GM21529 (cell line): Measurements from ENCODE around the gene HPGDS.
"Not testable (repeated sequence)": the region's sequence is repeated elsewhere in the genome, so short reads cannot be mapped to it uniquely, and the experiment has no call there.

Source experiments
- ATAC-seq: cut with Tn5 transposase; IDR thresholded peaks from one replicate; pipeline ENCODE4 v1.9.1; 2021; ENCODE audit not compliant: unreplicated experiment

HPGDS gene

DNA sequence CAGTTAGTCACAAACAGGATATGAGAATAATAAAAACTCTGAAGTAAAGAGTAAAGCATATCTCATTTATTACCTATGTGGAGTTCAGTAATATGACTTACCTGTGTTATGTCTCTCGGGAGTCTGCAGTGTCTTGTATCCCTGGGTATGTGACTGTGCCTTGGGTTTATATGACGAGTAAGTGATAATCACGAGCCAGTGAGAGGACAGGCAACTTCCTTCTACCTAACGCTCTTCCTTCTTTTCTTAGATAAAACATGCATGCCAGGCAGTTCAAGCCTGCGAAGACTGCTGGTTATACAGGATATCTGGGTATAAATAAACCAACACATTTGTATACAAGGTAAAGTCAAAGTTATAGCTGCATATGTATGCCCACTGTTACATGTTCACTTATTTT is at the start of gene HPGDS:
HPGDS (minus strand) TSS at position 143 of the 400 bp plus-strand sequence. CDS start 8,207 bp downstream, outside the sequence.
- no peak for ATAC-seq

GRCh38 chr4:94390804-94391410 is 48.3 kb upstream of the HPGDS start:
- ATAC-seq: no peak

GRCh38 chr4:94389595-94390267 is 47.1 kb upstream of the HPGDS start:
- no peak for ATAC-seq

DNA sequence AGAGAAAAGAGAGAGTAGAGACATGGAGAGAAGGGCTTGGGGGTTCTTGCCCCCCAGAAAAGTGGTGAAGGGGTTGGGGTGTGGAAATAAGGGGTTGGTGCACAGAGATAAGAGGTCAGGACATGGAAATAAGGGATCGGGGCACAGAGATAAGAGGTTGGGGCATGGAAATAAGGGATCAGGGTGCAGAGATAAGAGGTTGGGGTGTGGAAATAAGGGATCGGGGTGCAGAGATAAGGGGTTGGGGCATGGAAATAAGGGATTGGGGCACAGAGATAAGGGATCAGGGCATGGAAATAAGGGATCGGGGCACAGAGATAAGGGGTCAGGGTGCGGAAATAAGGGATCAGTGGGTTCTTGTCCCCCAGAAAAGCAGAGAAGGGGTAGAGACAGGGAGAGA is 45.3 kb upstream of the HPGDS start:
- ATAC-seq: not testable (repeated sequence)

DNA sequence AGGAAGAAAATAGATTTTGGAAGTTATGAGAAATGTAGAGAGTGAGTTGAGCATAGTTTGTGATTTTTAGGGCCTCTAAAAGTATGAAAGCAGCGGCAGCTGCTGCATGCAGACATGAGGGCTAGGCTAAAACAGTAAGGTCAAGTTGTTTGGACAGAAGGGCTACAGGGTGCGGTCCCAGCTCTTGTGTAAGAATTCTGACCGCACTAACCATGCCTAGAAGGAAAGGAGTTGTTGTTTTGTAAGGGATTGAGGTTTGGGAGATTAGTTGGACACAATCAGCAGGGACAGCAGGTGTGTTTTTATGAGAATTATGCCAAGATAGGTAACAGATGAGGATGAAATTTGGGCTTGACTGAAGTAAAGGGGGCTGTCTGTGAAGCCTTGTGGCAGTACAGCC is 42.8 kb upstream of the HPGDS start:
- not testable (repeated sequence) for ATAC-seq

- ATAC-seq: not testable (repeated sequence)
Measured at GRCh38 chr4:94382891-94383290, 40.3 kb upstream of the HPGDS start.

- no peak for ATAC-seq
Measured at GRCh38 chr4:94378047-94378446, 35.4 kb upstream of the HPGDS start.

- no peak for ATAC-seq
Measured at GRCh38 chr4:94377294-94377693, 34.7 kb upstream of the HPGDS start.

DNA sequence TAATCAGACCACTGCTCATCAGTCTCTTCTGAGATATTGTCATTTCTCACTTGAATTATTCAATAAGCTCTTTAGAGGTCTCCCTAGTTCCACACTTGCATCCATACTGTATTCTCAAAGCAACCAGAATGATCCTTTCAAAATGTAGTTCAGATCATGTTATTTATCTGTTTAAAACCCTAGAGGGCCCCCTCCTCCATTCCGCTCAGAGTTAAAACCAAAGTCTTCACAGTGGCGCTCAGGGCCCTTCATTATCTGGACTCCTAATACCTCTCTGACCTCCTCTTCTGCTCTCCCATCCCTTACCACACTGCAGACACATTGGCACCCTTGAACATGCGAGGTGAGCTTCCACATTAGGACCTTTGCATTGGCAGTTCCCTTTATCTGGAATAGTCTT is 32.7 kb upstream of the HPGDS start:
- no peak for ATAC-seq

GRCh38 chr4:94373752-94374151 is 31.1 kb upstream of the HPGDS start:
- ATAC-seq: no peak

DNA sequence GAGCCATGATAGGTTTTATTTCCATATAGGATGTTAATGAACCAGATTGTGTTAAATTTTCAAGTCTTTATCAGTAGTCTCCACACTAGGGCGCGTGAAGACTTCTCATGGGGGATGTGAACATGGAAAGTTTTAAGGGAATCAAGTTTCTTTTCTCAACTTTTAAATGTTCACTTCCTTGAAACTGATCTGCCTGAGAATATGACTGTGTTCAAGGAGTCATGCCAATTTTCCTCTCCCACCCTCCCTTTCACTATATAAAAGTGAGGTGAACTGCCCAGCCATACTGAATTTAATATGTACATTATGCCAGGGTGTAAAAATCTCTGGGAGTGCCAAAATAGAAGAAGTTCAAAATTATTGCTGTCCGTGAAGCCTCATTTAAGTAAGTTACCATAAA is 30.4 kb upstream of the HPGDS start:
- no peak for ATAC-seq

DNA sequence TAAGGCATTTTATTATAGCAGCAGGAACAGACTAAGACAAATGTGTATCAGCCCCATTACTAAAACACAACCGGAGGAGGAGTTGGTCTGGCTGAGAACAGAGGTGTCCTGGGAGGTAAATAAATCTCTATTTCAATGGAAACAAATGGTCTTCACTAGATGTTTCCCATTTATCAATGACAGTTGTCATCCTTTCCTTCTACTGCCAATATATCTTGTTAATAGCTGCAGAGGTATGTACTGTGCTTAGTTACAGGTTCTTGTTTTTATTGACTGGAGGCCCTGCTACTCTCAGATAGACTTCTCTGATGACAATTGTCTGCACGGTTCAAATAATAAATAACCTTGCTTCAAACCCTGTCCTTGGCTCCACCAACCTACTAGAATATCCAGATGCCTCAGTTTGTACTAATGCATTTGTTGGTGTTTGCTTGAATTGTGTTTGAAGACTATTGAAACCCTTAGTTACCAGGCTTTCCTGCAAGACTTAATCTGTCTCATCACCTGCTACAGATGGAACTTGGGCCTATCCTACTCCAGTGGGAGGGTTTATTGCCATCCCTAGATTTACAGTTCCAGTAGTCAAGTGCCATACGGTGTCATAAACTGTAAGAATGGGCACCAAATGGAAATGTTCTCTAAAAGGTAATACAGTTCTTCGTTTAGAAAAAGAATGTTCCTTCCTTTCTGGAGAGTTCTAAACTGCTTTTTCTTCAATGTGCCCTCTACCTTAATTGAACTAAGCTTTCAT is 29.8 kb upstream of the HPGDS start:
- ATAC-seq: no peak

DNA sequence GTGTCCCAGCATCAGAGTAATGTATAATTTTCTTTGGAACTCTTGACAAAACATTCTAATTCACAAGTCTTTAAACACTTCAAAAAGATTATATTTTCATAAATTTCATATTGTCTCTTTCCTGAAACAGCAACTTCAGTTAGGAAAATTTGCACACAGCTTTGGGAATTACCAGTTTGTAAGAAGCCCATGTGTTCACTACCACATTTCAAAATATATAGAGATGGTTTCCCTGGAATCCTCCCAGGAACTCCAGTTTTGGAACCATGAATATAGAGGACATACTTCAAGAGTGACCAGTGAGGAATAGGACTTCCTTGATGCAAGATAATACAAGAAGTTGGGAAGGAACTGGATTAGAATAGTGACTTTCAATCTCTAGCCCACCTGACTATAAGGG is 28.7 kb upstream of the HPGDS start:
- no peak for ATAC-seq

DNA sequence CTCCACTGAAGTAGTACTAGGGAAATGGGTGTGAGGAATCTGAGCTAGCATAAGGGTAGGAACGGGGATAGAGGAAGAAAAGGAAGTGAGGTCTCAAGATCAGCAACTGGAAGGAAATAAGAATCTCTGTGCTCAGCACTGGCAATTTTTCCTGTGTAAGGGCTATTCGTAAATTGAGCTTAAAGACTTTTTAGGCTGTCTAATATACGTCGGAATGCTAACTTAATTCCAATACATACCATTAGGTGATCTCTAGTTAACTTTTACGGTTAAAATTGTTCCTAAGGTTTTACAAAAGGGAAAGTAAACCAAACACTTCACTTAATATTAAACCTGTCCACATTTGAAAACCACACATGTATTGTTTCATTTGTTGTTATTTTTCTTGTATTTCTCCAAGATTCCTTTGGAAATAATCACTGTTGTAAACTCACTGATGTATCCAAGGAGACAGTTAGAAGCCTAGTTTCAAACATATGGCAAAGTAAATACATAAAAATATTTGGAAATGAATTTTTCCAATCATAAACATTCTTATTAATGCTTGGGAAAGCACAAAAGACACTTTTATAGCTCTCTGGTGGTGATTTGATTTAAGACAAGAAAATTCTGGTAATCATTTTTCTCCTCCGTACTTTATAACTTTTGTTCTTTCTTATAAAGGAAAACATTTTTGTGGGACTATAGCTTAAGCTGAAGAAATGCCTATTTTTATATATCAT is 28.1 kb upstream of the HPGDS start:
- no peak for ATAC-seq

GRCh38 chr4:94369046-94369445 is 26.4 kb upstream of the HPGDS start:
- ATAC-seq: no peak

DNA sequence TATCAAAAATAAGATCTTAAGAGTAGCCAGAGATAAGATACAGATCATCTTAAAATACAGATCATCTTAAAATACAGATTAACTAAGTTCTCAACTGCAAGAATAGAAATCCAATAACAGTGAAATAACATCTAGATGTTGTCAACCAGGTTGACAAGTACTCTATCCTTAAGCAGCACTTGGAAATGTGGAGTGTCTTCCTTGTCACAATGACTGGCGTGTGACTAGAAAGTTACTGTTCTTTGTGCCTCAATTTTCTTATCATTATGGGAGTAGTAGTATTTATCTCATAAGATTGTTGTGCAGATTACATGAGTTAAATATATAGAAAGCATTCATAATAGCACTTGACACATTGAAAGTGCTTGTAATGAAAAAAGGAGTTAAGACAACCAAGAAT is 25.8 kb upstream of the HPGDS start:
- ATAC-seq: no peak

- ATAC-seq: no peak
Measured at GRCh38 chr4:94365304-94365703, 22.7 kb upstream of the HPGDS start.

- no peak for ATAC-seq
Measured at GRCh38 chr4:94364527-94364926, 21.9 kb upstream of the HPGDS start.

DNA sequence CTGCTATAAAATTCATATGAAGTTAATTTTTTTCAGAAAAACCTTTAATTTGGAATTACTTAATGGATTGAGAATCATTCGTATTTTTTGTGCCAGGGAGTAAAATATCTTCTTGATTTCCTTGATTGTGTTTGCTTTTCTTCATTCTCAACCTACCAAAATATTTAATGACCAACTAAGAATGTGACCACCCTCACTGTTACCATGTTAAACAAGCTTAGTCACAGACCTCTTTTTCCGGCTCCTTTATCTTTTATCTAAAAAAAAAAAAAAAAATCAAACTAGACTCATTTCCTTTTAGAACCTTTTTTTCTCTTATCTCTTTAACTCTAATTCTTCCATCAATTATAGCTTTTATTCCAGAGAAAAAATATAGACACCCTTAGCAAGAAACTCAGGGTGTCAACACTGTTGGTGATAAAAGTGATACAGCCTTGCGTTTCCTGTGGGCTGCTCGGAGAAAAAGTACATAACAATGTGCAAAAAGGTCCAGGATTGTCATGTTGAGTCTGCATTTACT is 20.6 kb upstream of the HPGDS start:
- ATAC-seq: no peak

DNA sequence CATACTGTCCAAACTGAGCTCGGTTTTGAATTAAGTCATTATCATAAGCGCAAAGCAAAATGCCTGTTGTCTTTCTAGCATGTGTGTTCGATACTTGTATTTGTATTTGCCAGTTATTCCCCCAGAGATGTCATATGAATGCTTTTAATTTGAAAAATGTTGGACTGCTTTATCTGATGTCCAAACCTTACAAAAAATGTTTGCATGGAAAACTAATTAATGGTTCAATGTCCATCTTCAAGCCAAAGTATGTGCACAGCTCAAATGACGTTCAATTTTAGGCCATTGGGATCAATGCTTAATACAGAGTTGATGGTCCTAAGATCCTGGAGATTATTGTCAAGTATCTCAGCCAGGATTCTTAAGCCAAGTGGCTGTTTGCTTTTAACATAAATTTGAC is 17.2 kb upstream of the HPGDS start:
- ATAC-seq: no peak

DNA sequence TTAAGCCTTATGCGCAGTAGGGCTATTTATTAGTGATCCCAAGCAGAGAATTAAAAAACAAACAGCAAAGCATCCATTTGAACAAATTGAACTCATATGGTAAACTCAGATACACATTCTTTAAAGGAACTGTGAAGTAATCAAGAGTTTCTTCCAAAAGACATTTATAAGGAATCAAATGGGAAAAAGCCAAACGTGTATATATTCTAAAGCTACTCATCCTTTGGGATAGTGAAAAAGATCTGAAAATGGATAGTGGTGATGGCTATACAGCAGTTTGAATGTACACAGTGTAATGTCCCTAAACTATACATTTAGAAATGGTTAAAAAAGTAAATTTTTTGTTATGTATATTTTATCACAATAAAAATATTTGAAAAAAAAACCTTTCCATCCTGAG is 16.6 kb upstream of the HPGDS start:
- no peak for ATAC-seq
